SK-N-SH treated with all-trans-retinoic acid at 6 μM for 48 hours (cell line): ENCODE results near the gene UPK1B.

Experiments used
- ATAC-seq: fragments of 200-7000 bp; cut with Tn5 transposase; 3 replicates; pipeline ENCODE4 v1.9.1; 2020; ENCODE audit warnings: mild to moderate bottlenecking, moderate library complexity
- ARNTL ChIP-seq: fragments of 450-650 bp; formaldehyde crosslinking; IDR thresholded peaks from 2 replicates; pipeline ENCODE4 v1.5.0; 2020; ENCODE audit warnings: low read depth, mild to moderate bottlenecking, moderate library complexity, borderline replicate concordance
- BACH2 ChIP-seq: fragments of 250-450 bp; sonication (Bioruptor Pico); IDR thresholded peaks from 2 replicates; pipeline ENCODE4 v1.9.0; 2021; ENCODE audit warnings: mild to moderate bottlenecking, borderline replicate concordance
- CREB5 ChIP-seq: fragments of 250-450 bp; sonication (Bioruptor Pico); IDR thresholded peaks from 2 replicates; pipeline ENCODE4 v1.5.1; 2020; ENCODE audit warnings: low read depth, mild to moderate bottlenecking, moderate library complexity
- CSDC2 ChIP-seq: fragments of 250-450 bp; sonication (Bioruptor Pico); IDR thresholded peaks from 2 replicates; pipeline ENCODE4 v1.5.0; 2020; ENCODE audit warnings: mild to moderate bottlenecking, moderate library complexity
- CSRNP3 ChIP-seq: fragments of 250-450 bp; sonication (Bioruptor Pico); IDR thresholded peaks from 2 replicates; pipeline ENCODE4 v1.5.1; 2021; ENCODE audit warnings: mild to moderate bottlenecking, moderate library complexity
- ESRRG ChIP-seq: fragments of 250-450 bp; sonication (Bioruptor Pico); IDR thresholded peaks from 2 replicates; pipeline ENCODE4 v1.6.1; 2021; ENCODE audit warnings: mild to moderate bottlenecking
- GLIS3 ChIP-seq: fragments of 250-450 bp; sonication (Bioruptor Pico); IDR thresholded peaks from 2 replicates; pipeline ENCODE4 v1.5.0; 2020; ENCODE audit warnings: mild to moderate bottlenecking, moderate library complexity
- ISL1 ChIP-seq: fragments of 250-450 bp; sonication (Bioruptor Pico); IDR thresholded peaks from 2 replicates; pipeline ENCODE4 v2.1.2; 2022; ENCODE audit warnings: mild to moderate bottlenecking, moderate library complexity
- OSR1 ChIP-seq: fragments of 250-450 bp; sonication (Bioruptor Pico); IDR thresholded peaks from 2 replicates; pipeline ENCODE4 v1.8.0; 2022; ENCODE audit warnings: moderate library complexity, mild to moderate bottlenecking, inconsistent platforms
- PATZ1 ChIP-seq: fragments of 250-450 bp; sonication (Bioruptor Pico); IDR thresholded peaks from 2 replicates; pipeline ENCODE4 v1.8.0; 2020; ENCODE audit warnings: mild to moderate bottlenecking, moderate library complexity, borderline replicate concordance
- POU6F1 ChIP-seq: fragments of 250-450 bp; sonication (Bioruptor Pico); IDR thresholded peaks from 2 replicates; pipeline ENCODE4 v1.8.0; 2021; ENCODE audit warnings: low read depth, mild to moderate bottlenecking, moderate library complexity, borderline replicate concordance
- PPARA ChIP-seq: fragments of 250-450 bp; sonication (Bioruptor Pico); IDR thresholded peaks from 2 replicates; pipeline ENCODE4 v1.5.0; 2020; ENCODE audit warnings: mild to moderate bottlenecking, borderline replicate concordance
- RARB ChIP-seq: fragments of 250-450 bp; sonication (Bioruptor Pico); IDR thresholded peaks from 2 replicates; pipeline ENCODE4 v1.8.0; 2021; ENCODE audit warnings: mild to moderate bottlenecking, moderate library complexity
- SNAI2 ChIP-seq: fragments of 250-450 bp; sonication (Bioruptor Pico); IDR thresholded peaks from 2 replicates; pipeline ENCODE4 v1.5.0; 2020; ENCODE audit warnings: mild to moderate bottlenecking, moderate library complexity
- TCF4 ChIP-seq: fragments of 250-450 bp; sonication (Bioruptor Pico); IDR thresholded peaks from 2 replicates; pipeline ENCODE4 v1.8.0; 2021; ENCODE audit warnings: mild to moderate bottlenecking, moderate library complexity, borderline replicate concordance
- TSHZ2 ChIP-seq: fragments of 250-450 bp; sonication (Bioruptor Pico); IDR thresholded peaks from 2 replicates; pipeline ENCODE4 v1.5.0; 2020; ENCODE audit warnings: mild to moderate bottlenecking, moderate library complexity
- ZC3H10 ChIP-seq: fragments of 250-450 bp; sonication (Bioruptor Pico); IDR thresholded peaks from 2 replicates; pipeline ENCODE4 v1.5.1; 2021; ENCODE audit warnings: mild to moderate bottlenecking, moderate library complexity
- ZFP3 ChIP-seq: fragments of 250-450 bp; sonication (Bioruptor Pico); IDR thresholded peaks from 2 replicates; pipeline ENCODE4 v1.5.0; 2020; ENCODE audit warnings: mild to moderate bottlenecking, moderate library complexity
- ZFP30 ChIP-seq: fragments of 450-650 bp; formaldehyde crosslinking; IDR thresholded peaks from 2 replicates; pipeline ENCODE4 v1.5.0; 2022; ENCODE audit warnings: mild to moderate bottlenecking, moderate library complexity
- ZNF565 ChIP-seq: fragments of 450-650 bp; formaldehyde crosslinking; conservative IDR thresholded peaks from 2 replicates; pipeline ENCODE4 v1.5.0; 2020; ENCODE audit warnings: low read depth, mild to moderate bottlenecking, moderate library complexity
- ZNF70 ChIP-seq: fragments of 450-650 bp; formaldehyde crosslinking; IDR thresholded peaks from 2 replicates; pipeline ENCODE4 v1.5.0; 2020; ENCODE audit warnings: mild to moderate bottlenecking, moderate library complexity
- ZNF8 ChIP-seq: fragments of 450-650 bp; formaldehyde crosslinking; IDR thresholded peaks from 2 replicates; pipeline ENCODE4 v1.5.0; 2020; ENCODE audit warnings: mild to moderate bottlenecking, moderate library complexity

UPK1B gene

GRCh38 chr3:119205685-119206084, 32.3 kb downstream of the UPK1B start:
- TF ChIP-seq POU6F1 (CRISPR knock-in tag) = no peak
- no peak for TF ChIP-seq ZC3H10
- TF ChIP-seq CREB5 (CRISPR knock-in tag) = no peak
- TF ChIP-seq RARB (CRISPR knock-in tag) = no peak
- no peak for TF ChIP-seq OSR1 (CRISPR knock-in tag)
- no peak for TF ChIP-seq ISL1 (CRISPR knock-in tag)
- TF ChIP-seq ZNF8 (CRISPR knock-in tag) = no peak
- no peak for TF ChIP-seq SNAI2 (CRISPR knock-in tag)
- TF ChIP-seq BACH2 (CRISPR knock-in tag) = no peak
- no peak for TF ChIP-seq TCF4 (CRISPR knock-in tag)
- no peak for TF ChIP-seq ZNF565 (CRISPR knock-in tag)
- TF ChIP-seq PPARA (CRISPR knock-in tag) = no peak
- no peak for TF ChIP-seq ZFP3 (CRISPR knock-in tag)
- no peak for TF ChIP-seq CSDC2
- TF ChIP-seq ZFP30 (CRISPR knock-in tag) = no peak
- TF ChIP-seq ZNF70 = no peak
- TF ChIP-seq ARNTL = no peak
- no peak for TF ChIP-seq PATZ1 (CRISPR knock-in tag)
- TF ChIP-seq GLIS3 (CRISPR knock-in tag) = no peak
- no peak; the same call in 2 of the 3 replicates for ATAC-seq

GRCh38 chr3:119206611-119207511, 33.5 kb downstream of the UPK1B start:
- ATAC-seq = peak; percentile 54
- no peak for TF ChIP-seq OSR1 (CRISPR knock-in tag)
- no peak for TF ChIP-seq TSHZ2
- no peak for TF ChIP-seq GLIS3 (CRISPR knock-in tag)
- no peak for TF ChIP-seq ZNF565 (CRISPR knock-in tag)
- TF ChIP-seq ISL1 (CRISPR knock-in tag) = no peak
- TF ChIP-seq SNAI2 (CRISPR knock-in tag) = no peak
- TF ChIP-seq ZC3H10 = no peak
- TF ChIP-seq RARB (CRISPR knock-in tag) = no peak
- TF ChIP-seq BACH2 (CRISPR knock-in tag) = no peak

GRCh38 chr3:119207512-119207875, 34.1 kb downstream of the UPK1B start:
- no peak for ATAC-seq
- TF ChIP-seq PATZ1 (CRISPR knock-in tag) = no peak
- no peak for TF ChIP-seq BACH2 (CRISPR knock-in tag)
- no peak for TF ChIP-seq CREB5 (CRISPR knock-in tag)
- no peak for TF ChIP-seq CSRNP3 (CRISPR knock-in tag)
- TF ChIP-seq ZNF8 (CRISPR knock-in tag) = no peak
- no peak for TF ChIP-seq ZC3H10
- no peak for TF ChIP-seq ARNTL
- no peak for TF ChIP-seq SNAI2 (CRISPR knock-in tag)
- no peak for TF ChIP-seq ESRRG (CRISPR knock-in tag)
- TF ChIP-seq ZFP30 (CRISPR knock-in tag) = no peak
- TF ChIP-seq TCF4 (CRISPR knock-in tag) = no peak
